Body of pancreas (tissue), 4 donors: ENCODE results near the gene ZBTB21. TPM values are rescaled to one million over a fixed set of nuclear protein-coding genes. Genes with fewer than 3 reads are reported as not detected.

ENCODE experiments used
- ATAC-seq: fragments of 150-250 bp; one replicate; pipeline ENCODE4 v1.9.1; 2016
- DNase-seq, 4 donors: peaks; one replicate each; pipeline ENCODE4 v3.0.0-alpha.2; 2019
- H3K27ac ChIP-seq, 4 donors: fragments of 200-600 bp; sonication (generic); 1 replicate in 3 of 4; 2 replicates in 1 of 4; pipeline versions ENCODE4 v1.5.1 to v1.6.1; 2016 to 2019; ENCODE audit warnings: mild to moderate bottlenecking in 1 of 4, mixed read lengths in 1 of 4, moderate library complexity in 1 of 4
- H3K27me3 ChIP-seq, 2 donors: fragments of 200-600 bp; sonication (generic); one replicate each; pipeline ENCODE4 v1.6.0; 2016; ENCODE audit warnings: mild to moderate bottlenecking in 1 of 2
- H3K36me3 ChIP-seq, 2 donors: fragments of 200-600 bp; sonication (generic); replicated peaks in 1 of 2; 2 replicates each; pipeline ENCODE4 v1.5.1; 2016; ENCODE audit warnings: low read depth in 2 of 2; ENCODE audit not compliant: insufficient read depth in 1 of 2
- H3K4me1 ChIP-seq: fragments of 200-600 bp; sonication (generic); one replicate; pipeline ENCODE4 v1.6.0; 2016
- H3K4me3 ChIP-seq, 2 donors: fragments of 200-600 bp; sonication (generic); 1 replicate in 1 of 2; 2 replicates in 1 of 2; pipeline ENCODE4 v1.5.1; 2016 to 2019
- H3K9me3 ChIP-seq, 3 donors: fragments of 200-600 bp; sonication (generic); 1 replicate in 2 of 3; 2 replicates in 1 of 3; pipeline ENCODE4 v1.5.1; 2016
- POLR2A ChIP-seq, 3 donors: fragments of 450-650 bp; IDR thresholded peaks; one replicate each; pipeline ENCODE4 v1.6.1; 2016; ENCODE audit warnings: antibody characterized with exemption in 3 of 3, mild to moderate bottlenecking in 2 of 3
- WGBS, 2 donors: methylation state at CpG; one replicate each; pipeline ENCODE4 v1.1.5; 2017; 5-methylcytosine and 5-hydroxymethylcytosine counted together
- intact Hi-C: fragments of 100-400 bp; cut with DNase I; formaldehyde crosslinking; loops from one replicate; pipeline ENCODE4 v1.15.1; 2023
- total RNA-seq, 2 donors: library from RNA; depleted of rRNA; stranded (reverse); fragments of >200 nt; gene quantifications; one replicate each; pipeline ENCODE4 v1.1.0, GENCODE V29; 2016
- TF ChIP-seq, protein P1 (sequence below), 7 experiments: fragments of 450-650 bp in 4 of 7; fragments of 200-600 bp in 3 of 7; sonication (generic) in 3 of 7; IDR thresholded peaks; one replicate each; pipeline ENCODE4 v1.5.1; 2016 to 2019; ENCODE audit warnings: antibody characterized with exemption in 7 of 7

Gene ZBTB21
- total RNA-seq, 2 donors from 2014 or later = 4.2 to 10.2 TPM

DNA sequence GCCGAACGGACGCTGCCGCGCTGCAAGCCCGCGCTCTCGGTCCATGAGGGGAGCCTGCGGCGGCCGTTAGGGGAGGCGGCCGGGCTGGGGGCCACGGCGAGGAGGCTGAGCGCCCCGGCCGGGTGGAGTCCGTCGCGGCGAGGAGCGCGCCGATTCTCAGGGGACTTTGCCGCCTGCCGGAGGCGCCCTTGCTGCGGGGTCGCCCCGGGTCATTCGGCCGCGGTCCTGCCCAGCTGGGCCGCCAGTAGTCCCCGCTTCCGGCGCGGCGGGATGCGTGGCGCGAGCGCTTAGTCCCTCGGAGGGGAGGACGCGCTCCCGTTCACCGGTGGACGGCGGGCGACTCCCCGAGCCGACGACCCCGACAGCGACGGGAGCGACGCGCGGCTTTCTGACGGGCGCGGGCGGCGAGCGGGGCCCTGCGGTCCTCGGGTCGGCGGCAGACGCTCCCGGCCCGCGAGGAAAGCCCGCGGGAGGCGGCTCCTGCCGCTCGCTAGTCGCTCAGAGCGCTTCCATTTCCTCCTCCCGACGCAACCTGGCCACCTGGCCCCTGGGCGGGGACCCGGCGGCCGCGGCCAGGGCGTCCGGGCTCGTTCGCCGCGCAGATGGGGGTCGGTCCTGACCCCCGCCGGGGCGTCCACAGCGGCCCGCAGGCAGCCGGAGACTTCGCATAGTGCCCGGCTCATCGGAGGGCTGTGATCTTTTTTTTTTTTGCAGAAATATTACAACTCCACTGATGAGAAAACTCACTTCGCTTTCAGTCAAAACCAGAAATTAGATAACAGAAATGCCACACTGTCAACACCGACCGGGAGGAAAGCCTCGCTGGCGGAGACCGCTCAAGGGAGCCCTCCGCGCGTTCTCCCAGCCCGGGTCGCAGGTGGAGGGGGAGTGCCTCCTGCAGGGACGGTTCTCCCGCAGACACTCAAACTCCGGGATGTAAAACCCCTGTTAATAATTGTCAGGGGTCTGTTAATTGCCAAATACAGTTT lies 641 bp upstream of the ZBTB21 start:
- Histone ChIP-seq H3K9me3 (no peaks in the 10 kb centered on the region), H3K36me3 (no peaks in the 10 kb centered on the region), H3K27me3 (no peaks in the 10 kb centered on the region), H3K27ac (peak overlapping the region; percentile 98 to 99 (median 98)), H3K4me3 (peak overlapping the region; percentile 48 to 56), H3K4me1 (peaks cover 14% of the 10 kb centered on the region)
- peak in 1 of 3 donors; percentile 41 for TF ChIP-seq POLR2A (IDR thresholded peaks at IDR 0.05)
- TF ChIP-seq, protein P1, sequence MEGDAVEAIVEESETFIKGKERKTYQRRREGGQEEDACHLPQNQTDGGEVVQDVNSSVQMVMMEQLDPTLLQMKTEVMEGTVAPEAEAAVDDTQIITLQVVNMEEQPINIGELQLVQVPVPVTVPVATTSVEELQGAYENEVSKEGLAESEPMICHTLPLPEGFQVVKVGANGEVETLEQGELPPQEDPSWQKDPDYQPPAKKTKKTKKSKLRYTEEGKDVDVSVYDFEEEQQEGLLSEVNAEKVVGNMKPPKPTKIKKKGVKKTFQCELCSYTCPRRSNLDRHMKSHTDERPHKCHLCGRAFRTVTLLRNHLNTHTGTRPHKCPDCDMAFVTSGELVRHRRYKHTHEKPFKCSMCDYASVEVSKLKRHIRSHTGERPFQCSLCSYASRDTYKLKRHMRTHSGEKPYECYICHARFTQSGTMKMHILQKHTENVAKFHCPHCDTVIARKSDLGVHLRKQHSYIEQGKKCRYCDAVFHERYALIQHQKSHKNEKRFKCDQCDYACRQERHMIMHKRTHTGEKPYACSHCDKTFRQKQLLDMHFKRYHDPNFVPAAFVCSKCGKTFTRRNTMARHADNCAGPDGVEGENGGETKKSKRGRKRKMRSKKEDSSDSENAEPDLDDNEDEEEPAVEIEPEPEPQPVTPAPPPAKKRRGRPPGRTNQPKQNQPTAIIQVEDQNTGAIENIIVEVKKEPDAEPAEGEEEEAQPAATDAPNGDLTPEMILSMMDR (IDR thresholded peaks at IDR 0.05) = peak in 3 of 7 experiments; percentile 13 to 43 (median 20)
- ATAC-seq (peak; percentile 43), DNase-seq (peak; percentile 29 to 43 (median 33))
- WGBS, 2 donors = 0% methylated on average over 26 to 76 of the region's 120 CpGs
- intact Hi-C loops = loop anchor here (10.0 kb wide), 1 partner anchor 94 kb away; no protein-coding TSS in a partner anchor

DNA sequence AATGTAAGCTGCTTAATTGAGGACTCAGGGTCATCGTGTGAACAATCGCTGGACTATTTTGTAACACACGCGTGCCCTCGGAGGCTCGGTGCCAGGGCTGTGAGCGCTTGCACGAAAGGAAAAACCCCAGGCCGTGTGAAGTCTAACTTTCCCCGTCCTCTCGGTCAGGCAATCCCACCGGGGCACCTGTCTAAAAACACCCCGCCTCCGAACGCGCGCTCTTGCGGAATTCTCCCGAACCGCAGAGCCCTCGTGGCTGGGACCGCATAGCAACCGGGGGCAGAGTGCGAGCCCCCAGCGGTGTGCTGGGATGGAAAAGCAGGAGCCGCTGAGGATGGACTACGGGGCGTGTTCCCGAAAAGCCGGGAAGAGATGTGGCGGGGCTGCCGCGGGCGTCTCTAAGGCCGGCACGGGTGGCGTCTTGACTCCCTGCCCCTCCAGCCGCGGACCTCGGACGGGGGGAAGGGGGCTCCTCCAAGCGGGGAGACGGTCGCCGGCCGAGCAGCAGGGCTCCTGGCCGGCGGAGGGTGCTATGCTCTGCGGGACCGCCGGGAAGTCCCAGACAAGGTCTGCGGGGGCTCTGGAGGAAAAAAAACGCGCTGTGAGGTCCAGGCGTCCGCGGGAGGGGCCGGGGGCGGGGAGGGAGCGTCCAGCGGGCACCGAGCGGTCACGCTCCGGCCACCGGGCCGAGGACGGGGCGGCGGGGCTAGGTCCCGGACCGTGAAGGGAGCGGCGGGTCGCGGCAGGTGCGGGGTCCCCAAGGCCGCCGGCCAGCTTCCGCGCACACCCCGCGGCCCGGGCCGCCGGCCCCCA lies 936 bp downstream of the ZBTB21 start:
- Histone ChIP-seq H3K9me3 (no peaks in the 10 kb centered on the region), H3K36me3 (no peaks in the 10 kb centered on the region), H3K27me3 (no peaks in the 10 kb centered on the region), H3K27ac (peak overlapping the region; percentile 98 to 99 (median 98)), H3K4me1 (peaks cover 14% of the 10 kb centered on the region), H3K4me3 (peak overlapping the region; percentile 43 to 62)
- peak; percentile 10 for ATAC-seq
- peak; percentile 56 to 66 (median 62) for DNase-seq
- 0 to 1% methylated on average over 17 to 71 of the region's 86 CpGs for WGBS, 2 donors
- TF ChIP-seq, protein P1 (IDR thresholded peaks at IDR 0.05) = peak in 2 of 7 experiments; percentile 23 to 35
- no peak for TF ChIP-seq POLR2A (IDR thresholded peaks at IDR 0.05)
- intact Hi-C loops = loop anchor here (10.0 kb wide), 1 partner anchor 54 kb away; the partner anchor contains the start of gene C2CD2

DNA sequence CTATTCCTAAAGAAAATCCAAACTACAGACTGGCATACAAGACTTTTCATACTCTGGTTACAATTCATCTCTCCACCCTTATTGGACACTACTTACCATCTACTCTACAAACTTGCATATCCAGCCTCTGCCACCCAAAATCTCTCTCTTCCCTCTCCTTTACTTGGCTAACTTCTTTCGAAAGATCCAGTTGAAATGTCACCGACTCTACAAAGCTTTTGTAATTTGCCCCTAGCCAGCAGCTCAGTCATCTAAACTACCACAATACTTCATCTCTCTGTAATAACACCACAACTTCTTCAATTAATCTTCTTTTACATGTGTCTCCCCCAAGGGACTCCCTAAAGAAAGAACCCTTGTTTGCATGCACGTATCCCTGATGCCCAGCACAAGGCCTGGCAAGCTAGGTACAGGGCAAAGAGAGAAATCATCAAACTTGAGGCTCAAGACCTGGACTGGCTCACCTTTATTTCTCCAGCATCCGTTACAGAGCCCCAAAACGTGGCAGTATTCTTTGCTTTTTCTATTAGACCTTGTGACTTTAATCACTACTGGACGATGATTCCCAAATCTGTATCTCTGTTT lies 2.7 kb downstream of the ZBTB21 start:
- Histone ChIP-seq H3K27ac (no peak overlapping the region), H3K9me3 (no peaks in the 10 kb centered on the region), H3K36me3 (no peaks in the 10 kb centered on the region), H3K4me3 (no peak overlapping the region), H3K4me1 (peaks cover 14% of the 10 kb centered on the region), H3K27me3 (no peaks in the 10 kb centered on the region)
- no peak for TF ChIP-seq POLR2A (IDR thresholded peaks at IDR 0.05)
- TF ChIP-seq, protein P1 (IDR thresholded peaks at IDR 0.05) = no peak
- no peak for ATAC-seq
- intact Hi-C loops = loop anchor here (10.0 kb wide), 1 partner anchor 53 kb away; the partner anchor contains the start of gene C2CD2
- 92 to 93% methylated on average over 6 of the region's 6 CpGs for WGBS, 2 donors
- DNase-seq = no peak

DNA sequence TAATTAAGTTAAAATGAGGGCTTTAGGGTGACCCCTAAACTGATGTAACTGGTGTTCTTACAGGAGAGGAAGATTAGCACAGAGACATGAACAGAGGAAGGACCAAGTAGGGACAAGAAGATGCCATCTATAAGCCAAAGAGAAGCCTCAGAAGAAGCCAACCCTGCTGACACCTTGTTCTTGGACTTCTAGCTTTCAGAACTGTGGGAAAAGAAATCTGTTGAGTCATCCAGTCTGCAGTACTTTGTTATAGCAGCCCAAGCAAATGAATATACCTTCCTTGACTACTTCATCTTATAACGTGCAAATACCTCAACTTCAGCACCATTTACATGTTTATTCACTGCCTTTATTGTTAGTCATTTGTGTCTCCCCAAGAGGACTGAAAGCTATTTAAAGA lies 3.4 kb downstream of the ZBTB21 start:
- no peak for DNase-seq
- peaks cover 14% of the 10 kb centered on the region for H3K4me1 ChIP-seq
- intact Hi-C loops = loop anchor here (10.0 kb wide), 1 partner anchor 52 kb away; the partner anchor contains the start of gene C2CD2
- no peaks in the 10 kb centered on the region for H3K36me3 ChIP-seq
- 97% methylated on average over 1 of the region's 1 CpG for WGBS, 2 donors
- no peak overlapping the region for H3K27ac ChIP-seq
- H3K27me3 ChIP-seq = no peaks in the 10 kb centered on the region
- no peak for ATAC-seq
- no peaks in the 10 kb centered on the region for H3K9me3 ChIP-seq
- TF ChIP-seq POLR2A (IDR thresholded peaks at IDR 0.05) = no peak
- TF ChIP-seq, protein P1 (IDR thresholded peaks at IDR 0.05) = no peak
- no peak overlapping the region for H3K4me3 ChIP-seq
